Activated CD4-positive, alpha-beta memory T cell treated with anti-CD3 and anti-CD28 coated beads for 36 hours (primary cell): ENCODE measurements around the gene PTPN4. TPM values are rescaled to one million over a fixed set of nuclear protein-coding genes. Genes with fewer than 3 reads are reported as not detected.
A peak's percentile ranks its signal among the peaks of the same experiment; 100 is the strongest.

Experiments
- CTCF ChIA-PET: fragments of 350-600 bp; sonication (Branson Sonifier 250); formaldehyde crosslinking; loops from one replicate; lab custom pipeline; 2021; ENCODE audit warnings: antibody characterized with exemption, inconsistent platforms; lab: Charles Lee
- POLR2A ChIA-PET: fragments of 350-600 bp; sonication (Branson Sonifier 250); formaldehyde crosslinking; loops from one replicate; lab custom pipeline; 2021; ENCODE audit warnings: antibody characterized with exemption; lab: Charles Lee
- DNase-seq: peaks from one replicate; pipeline ENCODE4 v3.0.0-alpha.2; 2020
- H3K27ac Mint-ChIP-seq: one replicate; pipeline ENCODE4 v1.8.0; 2021; ENCODE audit warnings: mixed read lengths
- H3K27me3 Mint-ChIP-seq: one replicate; pipeline ENCODE4 v1.8.0; 2021; ENCODE audit warnings: mixed read lengths
- H3K36me3 Mint-ChIP-seq: one replicate; pipeline ENCODE4 v1.8.0; 2021; ENCODE audit warnings: mixed read lengths
- H3K4me1 Mint-ChIP-seq: one replicate; pipeline ENCODE4 v1.8.0; 2021; ENCODE audit warnings: low read depth, mixed read lengths
- H3K4me3 Mint-ChIP-seq: one replicate; pipeline ENCODE4 v1.8.0; 2021; ENCODE audit warnings: mild to moderate bottlenecking, mixed read lengths
- H3K9me3 Mint-ChIP-seq: one replicate; pipeline ENCODE4 v1.8.0; 2021; ENCODE audit warnings: mixed read lengths
- intact Hi-C: fragments of 100-400 bp; cut with micrococcal nuclease; formaldehyde crosslinking; loops from one replicate; pipeline ENCODE4 v1.15.1; 2023
- total RNA-seq, 2 experiments: library from RNA; stranded (reverse); gene quantifications; one replicate each; pipeline ENCODE4 v1.2.3, GENCODE V29; 2021

PTPN4 gene
- total RNA-seq, 2 experiments from 2014 or later = 29.4 to 31.6 TPM

DNA sequence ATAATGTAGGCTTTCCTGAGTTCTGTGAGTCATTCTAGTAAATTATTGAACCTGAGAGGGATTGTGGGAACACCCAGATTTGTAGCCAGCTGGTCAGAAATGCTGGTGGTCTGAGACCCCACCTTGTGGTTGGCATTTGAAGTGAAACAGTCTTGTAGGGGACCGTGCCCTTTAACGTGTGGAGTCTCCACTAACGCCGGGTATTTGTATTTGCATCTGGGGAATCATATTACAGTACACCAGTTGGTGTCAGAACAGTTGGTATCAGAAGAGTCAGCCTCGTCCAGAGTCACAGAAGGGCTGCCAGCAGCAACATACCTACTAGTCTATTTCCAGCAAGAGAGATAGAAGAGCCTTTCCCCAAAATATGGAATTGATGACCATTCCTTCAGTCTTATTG, 38.3 kb upstream of the PTPN4 start:
- CTCF ChIA-PET = interaction anchor here (1.2 kb wide), 1 partner anchor 19 kb away, joined by 3 read pairs; no protein-coding TSS in a partner anchor
- Mint-ChIP-seq H3K27ac (no peak overlapping the region), H3K36me3 (no peaks in the 10 kb centered on the region), H3K4me3 (no peak overlapping the region), H3K4me1 (peaks cover 18% of the 10 kb centered on the region), H3K9me3 (no peaks in the 10 kb centered on the region), H3K27me3 (no peaks in the 10 kb centered on the region)
- POLR2A ChIA-PET = no interaction called here
- intact Hi-C loops = no loop called here
- no peak for DNase-seq

GRCh38 chr2:119721904-119722303, 37.8 kb upstream of the PTPN4 start:
- POLR2A ChIA-PET = no interaction called here
- no peak overlapping the region for H3K4me3 Mint-ChIP-seq
- DNase-seq = no peak
- no peak overlapping the region for H3K27ac Mint-ChIP-seq
- no peaks in the 10 kb centered on the region for H3K9me3 Mint-ChIP-seq
- CTCF ChIA-PET = interaction anchor here (1.5 kb wide), 1 partner anchor 19 kb away, joined by 3 read pairs; no protein-coding TSS in a partner anchor
- no peaks in the 10 kb centered on the region for H3K27me3 Mint-ChIP-seq
- intact Hi-C loops = no loop called here
- H3K4me1 Mint-ChIP-seq = peaks cover 18% of the 10 kb centered on the region
- no peaks in the 10 kb centered on the region for H3K36me3 Mint-ChIP-seq

GRCh38 chr2:119723186-119723585, 36.5 kb upstream of the PTPN4 start:
- POLR2A ChIA-PET = no interaction called here
- H3K36me3 Mint-ChIP-seq = no peaks in the 10 kb centered on the region
- H3K4me3 Mint-ChIP-seq = no peak overlapping the region
- CTCF ChIA-PET = interaction anchor here (1.5 kb wide), 1 partner anchor 20 kb away, joined by 3 read pairs; no protein-coding TSS in a partner anchor
- no peak for DNase-seq
- H3K27me3 Mint-ChIP-seq = no peaks in the 10 kb centered on the region
- peaks cover 18% of the 10 kb centered on the region for H3K4me1 Mint-ChIP-seq
- H3K9me3 Mint-ChIP-seq = no peaks in the 10 kb centered on the region
- intact Hi-C loops = no loop called here
- no peak overlapping the region for H3K27ac Mint-ChIP-seq

DNA sequence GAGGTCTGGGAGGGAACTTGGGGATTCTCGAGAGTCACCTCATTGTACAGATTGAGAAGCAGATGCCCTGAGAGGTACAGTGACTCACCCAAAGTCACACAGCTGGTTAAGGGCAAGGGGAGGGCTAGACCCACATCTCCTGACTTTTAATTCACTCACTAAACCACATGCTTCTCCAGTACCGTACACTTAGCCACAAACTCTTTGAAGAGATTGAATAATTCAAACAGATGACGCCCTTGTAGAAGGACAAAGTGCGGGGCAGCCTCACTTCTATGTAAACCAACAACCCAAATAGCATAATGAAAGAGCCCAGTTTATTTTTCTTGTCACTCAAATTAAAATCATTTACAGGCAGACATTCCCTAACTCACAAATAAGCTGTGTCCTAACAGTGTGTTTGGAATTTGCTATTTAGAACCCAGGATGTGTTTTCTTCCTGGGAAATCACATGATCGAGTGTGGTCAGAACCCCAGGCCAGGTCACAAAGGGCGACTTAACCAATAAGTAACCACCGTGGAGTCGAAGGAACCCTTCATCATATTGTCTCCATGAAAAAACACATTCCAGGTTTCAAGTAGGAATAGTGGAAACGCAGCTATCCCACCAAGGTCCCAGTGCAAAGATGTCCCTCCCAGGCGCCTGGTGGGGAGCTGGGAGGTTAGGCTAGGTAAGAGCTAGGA, 35.8 kb upstream of the PTPN4 start:
- Mint-ChIP-seq H3K4me3 (no peak overlapping the region), H3K27ac (no peak overlapping the region), H3K9me3 (no peaks in the 10 kb centered on the region), H3K36me3 (no peaks in the 10 kb centered on the region), H3K27me3 (no peaks in the 10 kb centered on the region), H3K4me1 (peaks cover 14% of the 10 kb centered on the region)
- ChIA-PET POLR2A (no interaction called here), CTCF (no interaction called here)
- peak; percentile 25 for DNase-seq
- intact Hi-C loops = no loop called here

DNA sequence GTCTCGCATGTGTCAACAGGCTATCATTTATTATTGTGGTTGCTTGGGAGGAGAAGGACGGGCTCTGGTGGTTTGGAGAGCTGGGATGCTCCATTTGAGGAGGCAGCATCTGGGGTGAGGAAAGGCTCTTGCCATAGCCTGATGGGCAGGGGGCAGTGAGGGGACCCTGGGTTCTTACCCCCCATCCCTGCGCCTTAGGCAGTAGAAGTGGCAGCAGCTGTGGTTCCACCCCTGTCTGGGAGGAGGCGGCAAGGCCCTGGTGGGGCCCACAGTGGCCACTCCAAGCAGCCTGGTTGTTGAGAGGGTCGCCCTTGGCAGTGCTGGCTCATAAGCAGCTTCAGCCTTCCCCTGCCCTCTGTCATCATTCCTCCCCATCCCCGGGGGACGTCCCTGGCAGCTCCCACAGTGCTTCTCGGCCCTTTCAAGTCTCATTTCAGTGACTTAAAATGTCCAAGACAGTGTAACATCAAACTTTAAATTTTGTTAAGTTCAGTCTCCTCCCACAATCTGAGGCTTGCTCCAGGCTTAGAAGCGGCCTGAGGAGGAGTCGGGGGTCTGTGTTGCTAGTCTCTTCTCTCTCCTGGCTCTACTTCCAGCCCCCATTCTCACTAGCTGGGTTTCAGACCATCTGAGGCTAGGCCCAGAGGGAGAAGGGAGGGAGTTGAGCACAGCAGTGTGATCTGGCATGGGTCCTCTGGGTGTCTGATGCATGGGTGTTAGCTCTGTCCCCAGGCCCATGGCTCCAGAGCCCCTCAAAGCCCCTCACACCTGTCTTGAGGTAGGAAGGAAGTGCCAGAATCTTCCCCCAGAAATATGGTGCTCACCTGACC, 34.9 kb upstream of the PTPN4 start:
- DNase-seq = no peak
- Mint-ChIP-seq H3K27me3 (no peaks in the 10 kb centered on the region), H3K27ac (no peak overlapping the region), H3K4me3 (no peak overlapping the region), H3K4me1 (peaks cover 8% of the 10 kb centered on the region), H3K36me3 (no peaks in the 10 kb centered on the region), H3K9me3 (no peaks in the 10 kb centered on the region)
- ChIA-PET CTCF (no interaction called here), POLR2A (no interaction called here)
- intact Hi-C loops = no loop called here

DNA sequence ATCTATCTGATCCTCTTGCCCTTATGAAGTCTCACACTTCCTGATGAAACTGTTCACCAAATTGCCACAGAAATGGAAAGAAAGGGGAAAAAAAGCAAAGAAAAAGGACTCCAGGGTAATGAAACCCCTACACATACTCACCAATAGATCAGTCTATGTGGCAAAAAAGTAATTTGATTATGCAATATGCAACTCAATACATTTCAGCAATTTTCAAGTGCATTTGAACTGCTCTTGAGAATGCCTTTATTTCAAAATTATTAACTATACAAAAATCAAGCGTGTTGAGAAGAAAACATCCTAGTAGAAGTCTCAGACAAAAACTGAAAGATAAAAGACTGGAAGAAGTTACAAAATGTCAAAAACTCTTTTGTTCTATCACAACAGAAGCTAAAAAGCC, 32.2 kb upstream of the PTPN4 start:
- peaks cover 8% of the 10 kb centered on the region for H3K4me1 Mint-ChIP-seq
- ChIA-PET CTCF (interaction anchor here (1.8 kb wide), 1 partner anchor 14 kb away, joined by 4 read pairs; no protein-coding TSS in a partner anchor), POLR2A (no interaction called here)
- no peak overlapping the region for H3K27ac Mint-ChIP-seq
- no peak for DNase-seq
- no peaks in the 10 kb centered on the region for H3K36me3 Mint-ChIP-seq
- H3K4me3 Mint-ChIP-seq = no peak overlapping the region
- H3K9me3 Mint-ChIP-seq = no peaks in the 10 kb centered on the region
- H3K27me3 Mint-ChIP-seq = no peaks in the 10 kb centered on the region
- intact Hi-C loops = no loop called here

- H3K27ac Mint-ChIP-seq = no peak overlapping the region
These were observed 31.3 kb upstream of the PTPN4 start for GRCh38 chr2:119728421-119728820.

GRCh38 chr2:119730671-119731177, 29.0 kb upstream of the PTPN4 start:
- CTCF ChIA-PET = no interaction called here
- no peak for DNase-seq
- no peaks in the 10 kb centered on the region for H3K36me3 Mint-ChIP-seq
- POLR2A ChIA-PET = no interaction called here
- no peaks in the 10 kb centered on the region for H3K27me3 Mint-ChIP-seq
- H3K4me1 Mint-ChIP-seq = no peaks in the 10 kb centered on the region
- H3K4me3 Mint-ChIP-seq = no peak overlapping the region
- no peaks in the 10 kb centered on the region for H3K9me3 Mint-ChIP-seq
- intact Hi-C loops = no loop called here
- no peak overlapping the region for H3K27ac Mint-ChIP-seq

More at GRCh38 chr2:119728421-119728820, 31.3 kb upstream of the PTPN4 start:
- H3K36me3 Mint-ChIP-seq = no peaks in the 10 kb centered on the region
- intact Hi-C loops = no loop called here
- POLR2A ChIA-PET = no interaction called here
- CTCF ChIA-PET = interaction anchor here (0.6 to 1.8 kb wide), 3 partner anchors 13 to 320 kb away, joined by 4 to 6 read pairs (median 4); no protein-coding TSS in a partner anchor
- peaks cover 7% of the 10 kb centered on the region for H3K4me1 Mint-ChIP-seq
- no peaks in the 10 kb centered on the region for H3K27me3 Mint-ChIP-seq
- no peak overlapping the region for H3K4me3 Mint-ChIP-seq
- H3K9me3 Mint-ChIP-seq = no peaks in the 10 kb centered on the region
- no peak for DNase-seq

DNA sequence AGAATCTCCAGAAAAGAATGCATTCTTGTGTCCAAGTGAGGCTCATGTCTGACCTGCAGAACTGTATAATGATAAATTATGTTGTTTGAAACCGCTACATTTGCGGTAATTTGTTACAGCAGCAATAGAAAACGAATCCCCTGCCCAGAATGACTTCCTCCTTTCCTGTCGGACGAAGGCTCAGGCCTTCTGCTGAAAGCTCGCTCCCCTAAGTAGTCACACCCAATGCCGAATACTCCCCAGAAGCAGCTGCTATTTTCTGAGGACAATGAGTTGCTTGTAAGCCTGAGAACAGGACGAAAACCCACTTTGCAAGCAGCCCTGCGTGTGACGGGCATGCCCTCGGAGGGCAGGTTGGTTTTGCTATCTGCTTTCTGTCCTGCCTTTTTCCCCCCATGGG, 27.7 kb upstream of the PTPN4 start:
- CTCF ChIA-PET = no interaction called here

GRCh38 chr2:119732601-119733164, 27.0 kb upstream of the PTPN4 start:
- CTCF ChIA-PET = no interaction called here

More for the DNA sequence above, 27.7 kb upstream of the PTPN4 start:
- no peaks in the 10 kb centered on the region for H3K4me1 Mint-ChIP-seq
- H3K36me3 Mint-ChIP-seq = no peaks in the 10 kb centered on the region
- POLR2A ChIA-PET = no interaction called here
- H3K4me3 Mint-ChIP-seq = no peak overlapping the region
- H3K27me3 Mint-ChIP-seq = no peaks in the 10 kb centered on the region
- H3K9me3 Mint-ChIP-seq = no peaks in the 10 kb centered on the region
- no peak for DNase-seq
- intact Hi-C loops = no loop called here
- no peak overlapping the region for H3K27ac Mint-ChIP-seq

DNA sequence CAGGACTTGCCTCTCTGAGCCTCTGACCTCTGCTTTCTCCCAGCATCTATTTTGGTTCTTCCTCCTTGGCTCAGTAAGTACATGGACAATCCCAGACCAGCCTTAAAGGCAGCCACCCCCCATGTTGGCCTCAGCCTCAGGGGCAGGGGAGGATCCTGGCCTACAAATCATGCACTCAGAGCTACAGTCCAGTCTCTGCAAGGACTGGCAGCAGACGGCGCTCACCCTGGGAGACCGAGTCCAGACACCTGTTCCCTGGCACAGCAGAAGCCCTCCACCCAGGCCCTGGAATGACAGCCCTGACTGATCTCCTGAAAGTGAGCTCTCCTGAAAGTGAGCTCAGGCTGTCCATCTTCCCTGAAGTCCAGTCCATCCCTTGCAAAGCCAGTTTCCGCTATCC, 25.7 kb upstream of the PTPN4 start:
- CTCF ChIA-PET = no interaction called here
- Mint-ChIP-seq H3K4me1 (no peaks in the 10 kb centered on the region), H3K27ac (no peak overlapping the region)

More at GRCh38 chr2:119732601-119733164, 27.0 kb upstream of the PTPN4 start:
- H3K36me3 Mint-ChIP-seq = no peaks in the 10 kb centered on the region
- no peaks in the 10 kb centered on the region for H3K27me3 Mint-ChIP-seq
- H3K9me3 Mint-ChIP-seq = no peaks in the 10 kb centered on the region
- no peak for DNase-seq
- intact Hi-C loops = no loop called here
- POLR2A ChIA-PET = no interaction called here
- H3K4me1 Mint-ChIP-seq = no peaks in the 10 kb centered on the region
- H3K27ac Mint-ChIP-seq = no peak overlapping the region
- no peak overlapping the region for H3K4me3 Mint-ChIP-seq

DNA sequence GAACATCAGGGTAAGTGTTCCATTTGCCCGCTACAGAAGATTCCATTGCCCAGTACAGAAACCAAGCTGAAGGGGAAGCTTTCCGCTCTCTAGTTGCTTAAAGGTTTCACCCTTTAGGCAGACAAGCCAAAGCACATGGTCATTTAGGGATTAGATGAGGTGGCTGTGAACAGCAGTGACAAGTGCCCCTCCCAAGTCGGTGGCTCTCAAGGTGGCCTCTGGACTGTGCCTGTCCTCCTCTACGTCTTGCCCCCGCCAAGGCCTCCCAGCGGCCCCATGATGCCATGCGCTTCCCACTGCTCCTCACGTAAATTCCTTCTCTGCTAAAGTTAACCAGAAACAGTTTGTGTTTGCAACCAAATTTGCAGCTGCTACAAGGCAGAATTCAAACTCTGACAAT, 24.2 kb upstream of the PTPN4 start:
- Mint-ChIP-seq H3K9me3 (no peaks in the 10 kb centered on the region), H3K36me3 (no peaks in the 10 kb centered on the region), H3K4me3 (no peak overlapping the region), H3K27me3 (no peaks in the 10 kb centered on the region), H3K27ac (no peak overlapping the region), H3K4me1 (no peaks in the 10 kb centered on the region)
- ChIA-PET CTCF (no interaction called here), POLR2A (no interaction called here)
- no peak for DNase-seq
- intact Hi-C loops = no loop called here

More for the DNA sequence above, 25.7 kb upstream of the PTPN4 start:
- intact Hi-C loops = no loop called here
- H3K36me3 Mint-ChIP-seq = no peaks in the 10 kb centered on the region
- H3K4me3 Mint-ChIP-seq = no peak overlapping the region
- H3K9me3 Mint-ChIP-seq = no peaks in the 10 kb centered on the region
- POLR2A ChIA-PET = no interaction called here
- H3K27me3 Mint-ChIP-seq = no peaks in the 10 kb centered on the region
- DNase-seq = no peak
